Central memory CD8-positive, alpha-beta T cell (primary cell): ENCODE measurements around the gene FBP1.

ENCODE experiments used
- ATAC-seq: fragments of 150-1000 bp; cut with Tn5 transposase; replicated peaks from 2 replicates; pipeline ENCODE4 v1.10.0; 2022; ENCODE audit warnings: mild to moderate bottlenecking, moderate FRiP score, moderate number of reproducible peaks; ENCODE audit not compliant: poor library complexity, severe bottlenecking; ENCODE audit errors: extremely low read depth
- DNase-seq, 2 donors: peaks; one replicate each; pipeline ENCODE4 v3.0.0; 2021; ENCODE audit warnings: low spot score in 2 of 2
- H3K27ac Mint-ChIP-seq: one replicate; pipeline ENCODE4 v1.8.0; 2022; ENCODE audit warnings: low read depth, mild to moderate bottlenecking, moderate library complexity, mixed read lengths
- H3K27me3 Mint-ChIP-seq: one replicate; pipeline ENCODE4 v1.8.0; 2022; ENCODE audit warnings: mixed read lengths
- H3K36me3 Mint-ChIP-seq: one replicate; pipeline ENCODE4 v1.8.0; 2022; ENCODE audit warnings: mild to moderate bottlenecking, moderate library complexity, mixed read lengths; ENCODE audit not compliant: insufficient read depth
- H3K4me1 Mint-ChIP-seq: one replicate; pipeline ENCODE4 v1.8.0; 2022; ENCODE audit warnings: mixed read lengths
- H3K4me3 Mint-ChIP-seq: one replicate; pipeline ENCODE4 v1.8.0; 2022; ENCODE audit warnings: mild to moderate bottlenecking, moderate library complexity, mixed read lengths
- H3K9me3 Mint-ChIP-seq: one replicate; pipeline ENCODE4 v1.8.0; 2022; ENCODE audit warnings: mixed read lengths

FBP1 gene

DNA sequence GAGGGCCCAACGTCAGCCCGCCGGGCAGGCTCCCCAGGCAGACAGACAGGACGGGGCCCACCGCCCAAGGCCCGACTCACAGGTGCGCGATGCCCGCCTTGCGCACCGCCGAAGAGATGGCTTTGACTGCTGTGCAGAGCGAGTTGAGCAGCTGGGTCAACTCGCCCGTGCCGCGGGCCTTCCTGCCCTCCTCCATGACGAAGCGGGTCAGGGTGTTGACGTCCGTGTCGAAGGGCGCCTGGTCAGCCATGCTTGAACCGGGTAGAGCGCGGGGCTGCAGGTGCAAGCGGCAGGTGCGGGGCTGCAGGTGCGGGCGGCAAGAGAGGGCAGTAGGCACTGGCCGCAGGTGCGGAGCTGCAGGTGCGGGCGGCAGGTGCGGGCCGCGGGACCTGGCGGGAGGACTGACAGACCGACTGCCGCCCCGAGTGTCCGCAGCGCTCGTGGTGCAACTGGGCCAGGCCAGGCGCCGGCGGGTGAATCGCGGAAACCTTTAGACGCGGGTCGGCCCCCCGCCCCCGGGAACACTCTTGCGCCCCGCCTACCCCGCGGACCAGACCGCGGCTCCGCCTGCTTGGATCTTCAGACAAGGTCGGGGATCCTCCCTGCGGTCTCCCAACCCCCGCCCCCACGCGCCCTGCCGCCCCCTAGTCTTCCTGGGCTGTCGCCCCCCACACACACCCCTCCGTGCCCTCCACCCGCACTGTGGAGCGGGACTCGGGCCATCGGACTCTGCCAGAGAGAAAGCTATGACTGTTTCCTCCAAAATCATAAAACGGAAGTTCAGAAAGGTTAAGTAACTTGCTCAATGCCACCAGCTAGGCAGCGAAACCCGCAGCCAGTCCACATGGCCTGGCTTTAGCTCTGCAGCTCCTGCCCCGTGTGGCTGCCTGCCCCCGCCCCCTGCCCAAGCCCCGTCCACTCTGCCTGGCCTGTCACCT lies at the start of gene FBP1:
Gene FBP1 (minus strand): TSS at position 458 of the 938 bp plus-strand sequence. CDS start 208 bp downstream, at position 250.
- H3K4me1 Mint-ChIP-seq = peaks cover 16% of the 10 kb centered on the region
- H3K27ac Mint-ChIP-seq = peak within 1 kb of the TSS; percentile 92
- no peak for DNase-seq
- peak; percentile 69 for ATAC-seq
- H3K4me3 Mint-ChIP-seq = peak within 1 kb of the TSS; percentile 84
- H3K27me3 Mint-ChIP-seq = peaks cover 21% of the 10 kb centered on the region
- H3K36me3 Mint-ChIP-seq = peaks cover 1% of the 10 kb centered on the region
- no peaks in the 10 kb centered on the region for H3K9me3 Mint-ChIP-seq

DNA sequence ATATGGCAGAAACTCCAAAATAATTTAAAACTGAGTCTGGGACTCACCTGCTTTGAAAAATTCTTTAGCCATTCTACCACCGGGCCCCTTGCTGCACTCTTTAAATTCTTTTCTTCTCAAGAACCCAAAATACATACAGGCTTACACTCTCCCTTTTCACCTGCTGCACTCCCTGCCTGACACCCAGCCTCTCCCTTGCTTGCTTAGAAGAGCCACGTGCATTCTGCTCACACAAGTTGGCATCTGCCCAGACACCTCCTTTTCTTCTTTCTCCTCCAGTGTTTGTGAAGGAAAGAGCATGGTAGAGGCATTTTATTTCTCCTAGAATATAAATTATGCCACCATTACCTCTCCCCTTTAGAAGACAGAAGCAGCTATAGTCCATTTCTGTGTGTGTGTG lies 48.1 kb upstream of the FBP1 start:
- Mint-ChIP-seq H3K4me3 (no peak overlapping the region), H3K9me3 (no peaks in the 10 kb centered on the region), H3K4me1 (no peaks in the 10 kb centered on the region), H3K36me3 (no peaks in the 10 kb centered on the region), H3K27ac (no peak overlapping the region), H3K27me3 (peaks cover 12% of the 10 kb centered on the region)
- DNase-seq = no peak
- no peak for ATAC-seq

DNA sequence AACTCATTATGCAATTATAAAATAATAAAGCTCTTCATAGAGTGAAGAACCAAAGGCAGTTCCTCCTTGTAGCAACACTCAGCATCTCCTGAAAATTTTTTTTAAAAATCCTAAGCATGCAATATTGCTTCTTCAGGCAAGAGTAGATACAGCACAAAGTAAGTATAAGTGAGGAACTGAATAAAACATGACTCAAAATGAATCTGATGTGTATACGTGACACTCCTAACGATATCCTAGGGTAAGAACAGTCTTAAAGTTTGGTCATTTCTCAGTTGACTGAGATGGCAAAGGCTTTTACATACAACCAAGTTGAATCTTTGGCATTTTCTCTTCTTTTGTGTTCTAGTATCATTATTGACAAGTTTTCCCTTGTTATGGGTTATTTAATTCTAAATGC lies 46.0 kb upstream of the FBP1 start:
- DNase-seq (no peak), ATAC-seq (no peak)
- Mint-ChIP-seq H3K27ac (no peak overlapping the region), H3K4me3 (no peak overlapping the region), H3K9me3 (no peaks in the 10 kb centered on the region), H3K27me3 (no peaks in the 10 kb centered on the region), H3K36me3 (no peaks in the 10 kb centered on the region), H3K4me1 (no peaks in the 10 kb centered on the region)

DNA sequence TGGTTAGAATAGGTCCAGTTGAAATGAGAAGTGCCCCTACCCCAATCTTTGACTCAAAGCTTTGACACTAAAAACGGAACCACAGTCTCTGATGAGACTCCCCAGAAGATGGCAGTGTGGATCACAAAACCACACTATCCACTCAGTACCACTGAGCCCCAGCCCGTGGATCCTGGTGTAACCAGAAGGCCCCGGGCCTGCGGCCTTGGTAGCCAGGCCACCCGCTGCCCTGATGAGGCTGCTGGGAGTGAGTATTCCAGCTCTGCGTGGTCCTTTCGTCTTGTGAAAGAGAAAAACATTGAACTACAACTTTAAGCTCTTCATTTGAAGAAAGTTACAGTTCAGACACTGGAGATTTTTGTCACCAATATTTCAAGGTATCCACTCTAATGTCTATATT lies 42.2 kb upstream of the FBP1 start:
- H3K27ac Mint-ChIP-seq = no peak overlapping the region
- no peaks in the 10 kb centered on the region for H3K4me1 Mint-ChIP-seq
- H3K9me3 Mint-ChIP-seq = no peaks in the 10 kb centered on the region
- DNase-seq (peak; percentile 28 to 32), ATAC-seq (no peak)
- no peaks in the 10 kb centered on the region for H3K36me3 Mint-ChIP-seq
- H3K27me3 Mint-ChIP-seq = peaks cover 24% of the 10 kb centered on the region
- no peak overlapping the region for H3K4me3 Mint-ChIP-seq

DNA sequence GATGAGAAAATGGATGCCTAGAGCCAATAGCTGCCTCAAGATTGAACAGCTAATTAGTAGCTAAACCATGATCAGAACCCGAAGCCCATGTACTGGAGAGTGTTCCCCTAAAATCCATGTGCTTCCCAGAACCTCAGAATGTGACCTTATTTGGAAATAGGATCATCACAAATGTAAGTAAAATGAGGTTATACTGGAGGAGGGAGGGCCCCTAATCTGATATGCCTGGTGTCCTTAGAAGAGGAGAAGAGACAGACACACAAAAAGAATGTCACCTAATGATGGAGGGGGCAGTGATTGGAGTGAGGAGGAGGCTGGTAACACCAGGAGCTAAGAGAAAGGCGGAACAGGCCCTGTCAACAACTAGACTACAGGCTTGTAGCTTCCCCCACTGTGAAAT lies 41.3 kb upstream of the FBP1 start:
- no peak for ATAC-seq
- DNase-seq = no peak
- Mint-ChIP-seq H3K9me3 (no peaks in the 10 kb centered on the region), H3K4me1 (no peaks in the 10 kb centered on the region), H3K36me3 (no peaks in the 10 kb centered on the region), H3K27ac (no peak overlapping the region), H3K4me3 (no peak overlapping the region), H3K27me3 (peaks cover 33% of the 10 kb centered on the region)

DNA sequence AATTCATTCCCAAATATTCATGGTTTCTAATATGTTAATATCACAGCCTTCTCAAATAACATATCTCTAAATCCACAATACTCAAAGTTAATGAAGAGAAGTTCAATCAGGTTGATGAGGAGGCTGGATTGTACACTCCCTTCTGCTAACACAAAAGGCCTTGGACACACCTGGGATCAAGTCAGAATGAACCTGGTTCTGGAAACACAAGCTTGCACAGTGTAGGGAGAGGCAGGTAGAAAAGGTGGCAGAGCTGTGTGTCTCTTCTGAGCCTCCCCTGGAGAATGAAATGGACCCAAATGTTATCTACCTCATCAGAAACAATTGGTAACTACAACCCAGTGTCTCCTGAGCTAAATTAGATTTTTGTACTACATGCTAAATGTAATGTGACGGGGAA lies 40.7 kb upstream of the FBP1 start:
- no peak for ATAC-seq
- Mint-ChIP-seq H3K9me3 (no peaks in the 10 kb centered on the region), H3K4me1 (no peaks in the 10 kb centered on the region)

DNA sequence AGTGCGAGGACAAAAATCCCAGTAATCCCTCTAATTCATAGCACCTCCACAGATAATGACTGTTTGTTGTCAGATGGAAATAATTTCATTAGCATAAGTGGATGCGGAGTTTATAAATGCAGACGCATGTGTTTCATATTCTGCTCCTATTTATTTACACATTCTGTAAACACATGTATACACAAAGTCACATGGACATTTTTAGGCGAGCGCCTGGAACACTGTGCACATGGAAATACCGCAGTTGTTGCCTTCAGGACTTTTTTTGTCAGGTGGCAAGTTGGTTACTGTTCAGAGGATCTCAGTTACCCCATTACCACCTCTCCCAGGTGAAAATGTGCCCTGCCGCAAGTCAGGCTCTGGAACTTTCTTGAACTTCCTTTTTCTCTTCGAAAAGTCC lies 40.3 kb upstream of the FBP1 start:
- Mint-ChIP-seq H3K4me3 (no peak overlapping the region), H3K36me3 (no peaks in the 10 kb centered on the region), H3K4me1 (no peaks in the 10 kb centered on the region), H3K9me3 (no peaks in the 10 kb centered on the region), H3K27ac (no peak overlapping the region), H3K27me3 (peaks cover 35% of the 10 kb centered on the region)
- DNase-seq (no peak), ATAC-seq (no peak)

More for the DNA sequence above, 40.7 kb upstream of the FBP1 start:
- Mint-ChIP-seq H3K27me3 (peaks cover 35% of the 10 kb centered on the region), H3K4me3 (no peak overlapping the region), H3K27ac (no peak overlapping the region), H3K36me3 (no peaks in the 10 kb centered on the region)
- DNase-seq = no peak

DNA sequence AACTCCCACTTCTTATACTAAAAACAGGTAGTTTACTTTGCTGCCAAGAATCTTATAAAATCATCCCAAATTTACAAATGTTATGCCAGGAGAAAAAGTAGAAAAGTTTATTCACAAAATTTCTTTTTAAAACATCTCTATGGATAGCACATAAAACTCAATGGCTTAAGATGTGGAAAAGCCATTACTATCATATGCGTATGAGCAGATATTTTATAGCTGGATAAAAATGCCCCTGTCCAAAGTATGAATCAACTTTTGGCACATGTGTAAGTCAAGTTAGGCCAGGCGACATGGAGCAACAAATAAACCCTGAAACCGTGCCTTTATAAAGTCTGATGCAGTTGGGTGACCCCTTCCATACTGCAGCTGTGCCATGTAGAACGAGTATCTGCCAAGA lies 38.6 kb upstream of the FBP1 start:
- no peaks in the 10 kb centered on the region for H3K36me3 Mint-ChIP-seq
- no peaks in the 10 kb centered on the region for H3K9me3 Mint-ChIP-seq
- H3K27me3 Mint-ChIP-seq = peaks cover 35% of the 10 kb centered on the region
- no peak overlapping the region for H3K27ac Mint-ChIP-seq
- no peak overlapping the region for H3K4me3 Mint-ChIP-seq
- H3K4me1 Mint-ChIP-seq = no peaks in the 10 kb centered on the region
- ATAC-seq (no peak), DNase-seq (no peak)

DNA sequence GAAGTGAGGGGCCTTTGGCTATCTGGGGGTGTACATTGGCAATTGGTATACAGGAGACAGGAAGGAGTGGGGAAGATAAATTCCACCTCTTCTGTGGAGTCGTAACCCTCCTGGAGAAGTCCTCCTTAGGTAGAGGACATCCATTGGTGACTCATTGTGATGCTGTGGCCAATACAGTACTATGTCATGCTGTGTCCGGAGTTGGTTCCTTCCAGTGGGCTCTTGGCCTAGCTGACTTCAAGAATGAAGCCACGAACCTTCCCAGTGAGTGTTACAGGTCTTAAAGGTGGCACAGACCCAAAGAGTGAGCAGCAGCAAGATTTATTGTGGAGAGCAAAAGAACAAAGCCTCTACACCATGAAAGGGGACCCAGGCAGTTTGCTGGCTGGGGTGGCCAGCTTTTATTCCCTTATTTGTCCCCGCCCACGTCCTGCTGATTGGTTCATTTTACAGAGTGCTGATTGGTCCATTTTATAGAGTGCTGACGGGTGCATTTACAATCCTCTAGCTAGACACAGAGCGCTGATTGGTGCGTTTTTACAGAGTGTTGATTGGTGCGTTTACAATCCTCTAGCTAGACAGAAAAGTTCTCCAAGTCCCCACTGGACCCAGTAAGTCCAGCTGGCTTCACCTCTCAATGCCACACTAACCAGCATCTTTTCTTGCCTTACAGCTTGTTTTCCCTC lies 37.3 kb upstream of the FBP1 start:
- ATAC-seq = no peak
- peaks cover 35% of the 10 kb centered on the region for H3K27me3 Mint-ChIP-seq
- no peak for DNase-seq
- H3K4me1 Mint-ChIP-seq = no peaks in the 10 kb centered on the region
- H3K27ac Mint-ChIP-seq = no peak overlapping the region
- no peak overlapping the region for H3K4me3 Mint-ChIP-seq
- H3K9me3 Mint-ChIP-seq = no peaks in the 10 kb centered on the region
- H3K36me3 Mint-ChIP-seq = no peaks in the 10 kb centered on the region

DNA sequence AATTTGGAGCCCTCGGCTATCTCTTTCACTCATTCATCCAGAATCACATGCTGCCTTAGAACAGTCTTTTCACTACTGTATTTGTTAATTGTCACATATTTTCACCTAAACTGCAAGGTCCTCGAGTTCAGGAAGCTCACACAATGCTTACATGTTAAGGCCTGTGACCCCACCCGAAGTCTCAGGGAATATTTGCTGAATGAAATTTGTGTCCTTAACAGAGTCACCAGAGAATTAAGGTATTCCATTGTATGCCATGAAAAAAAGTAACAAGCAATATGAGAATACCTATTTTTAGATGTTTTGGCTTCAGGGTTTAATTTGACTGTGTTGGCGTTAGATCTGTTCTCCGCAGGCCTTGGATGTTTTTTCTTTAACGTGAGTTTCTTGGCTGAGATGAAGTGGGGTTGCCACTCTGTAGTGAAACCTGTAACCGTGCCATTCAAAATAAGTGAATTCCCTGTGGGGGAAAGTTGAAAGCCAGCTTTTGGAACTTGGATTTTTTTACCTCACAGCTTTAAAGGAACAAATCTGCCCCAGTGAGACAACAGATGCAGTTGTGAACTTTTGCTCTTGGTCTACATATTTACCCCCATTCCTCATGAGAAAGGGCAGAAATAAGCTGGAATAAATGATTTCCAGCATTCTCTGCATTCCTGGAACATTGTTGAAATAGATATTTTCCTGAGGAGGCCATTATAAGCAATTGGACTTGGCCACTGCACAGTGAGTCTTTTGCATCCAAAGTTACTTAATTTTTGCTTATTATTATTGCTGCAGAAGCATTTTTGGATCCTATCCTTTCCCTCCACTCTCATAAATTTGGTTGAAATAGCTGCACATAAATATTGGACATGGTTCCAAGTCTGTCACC lies 35.9 kb upstream of the FBP1 start:
- Mint-ChIP-seq H3K27me3 (peaks cover 35% of the 10 kb centered on the region), H3K4me3 (no peak overlapping the region), H3K36me3 (no peaks in the 10 kb centered on the region), H3K4me1 (no peaks in the 10 kb centered on the region), H3K27ac (no peak overlapping the region), H3K9me3 (no peaks in the 10 kb centered on the region)
- ATAC-seq (no peak), DNase-seq (no peak)

DNA sequence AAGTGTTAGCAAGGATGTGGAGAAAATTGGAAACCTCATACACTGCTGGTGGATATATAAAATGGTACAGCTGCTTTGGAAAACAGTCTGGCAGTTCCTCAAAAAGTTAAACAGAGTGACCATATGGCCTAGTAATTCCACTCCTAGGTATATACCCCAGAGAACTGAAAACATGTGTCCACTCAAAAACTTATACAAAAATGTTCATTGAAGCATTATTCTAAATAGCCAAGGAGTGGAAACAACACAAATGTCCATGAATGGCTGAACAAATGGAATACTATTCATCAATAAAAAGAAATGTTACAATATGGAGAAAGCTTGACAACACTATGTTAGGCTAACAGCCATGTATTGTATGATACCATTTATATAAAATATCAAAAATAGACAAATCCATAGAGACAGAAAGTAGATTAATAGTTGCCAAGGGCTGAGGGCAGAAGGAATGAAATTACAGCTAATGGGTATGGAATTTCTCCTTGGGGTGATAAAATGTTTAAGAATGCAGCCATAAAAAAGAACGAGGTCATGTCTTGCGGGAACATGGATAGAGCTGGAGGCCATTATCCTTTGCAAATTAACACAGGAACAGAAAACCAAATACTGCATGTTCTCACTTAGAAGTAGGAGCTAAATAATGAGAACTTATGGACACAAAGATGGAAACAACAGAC lies 33.6 kb upstream of the FBP1 start:
- Mint-ChIP-seq H3K27ac (no peak overlapping the region), H3K4me3 (no peak overlapping the region), H3K4me1 (peaks cover 10% of the 10 kb centered on the region), H3K36me3 (peaks cover 8% of the 10 kb centered on the region), H3K27me3 (peaks cover 22% of the 10 kb centered on the region), H3K9me3 (no peaks in the 10 kb centered on the region)
- ATAC-seq = no peak
- DNase-seq = no peak
